Glutamatergic neuron (in vitro differentiated cells): ENCODE data around the gene RUBCNL. TPM values are rescaled to one million over a fixed set of nuclear protein-coding genes. Genes with fewer than 3 reads are reported as not detected.
A peak's percentile ranks its signal among the peaks of the same experiment; 100 is the strongest.

Experiments
- DNase-seq: peaks from one replicate; pipeline ENCODE4 v3.0.0; 2022
- H3K27ac Mint-ChIP-seq: one replicate; pipeline ENCODE4 v1.8.0; 2020; ENCODE audit warnings: mild to moderate bottlenecking, mixed read lengths, inconsistent platforms; ENCODE audit not compliant: unreplicated experiment
- H3K27me3 Mint-ChIP-seq: one replicate; pipeline ENCODE4 v1.8.0; 2020; ENCODE audit warnings: mild to moderate bottlenecking, moderate library complexity, mixed read lengths, inconsistent platforms; ENCODE audit not compliant: unreplicated experiment
- H3K36me3 Mint-ChIP-seq: one replicate; pipeline ENCODE4 v1.8.0; 2020; ENCODE audit warnings: mild to moderate bottlenecking, mixed read lengths, inconsistent platforms; ENCODE audit not compliant: unreplicated experiment
- H3K4me1 Mint-ChIP-seq: one replicate; pipeline ENCODE4 v1.8.0; 2020; ENCODE audit warnings: mild to moderate bottlenecking, low read depth, mixed read lengths, inconsistent platforms; ENCODE audit not compliant: unreplicated experiment
- H3K4me3 Mint-ChIP-seq: one replicate; pipeline ENCODE4 v1.8.0; 2020; ENCODE audit warnings: mild to moderate bottlenecking, mixed read lengths, inconsistent platforms; ENCODE audit not compliant: unreplicated experiment
- H3K9me3 Mint-ChIP-seq: one replicate; pipeline ENCODE4 v1.8.0; 2020; ENCODE audit warnings: mild to moderate bottlenecking, moderate library complexity, mixed read lengths, inconsistent platforms; ENCODE audit not compliant: unreplicated experiment
- CTCF ChIP-seq: fragments of 200-600 bp; sonication (generic); IDR thresholded peaks from one replicate; pipeline ENCODE4 v1.5.0; 2021; ENCODE audit not compliant: partially characterized antibody, unreplicated experiment
- total RNA-seq: library from RNA; stranded (reverse); fragmentation: NEBNext Ultra II Directional; extraction: Animal tissue kit (Norgen Biotek cat#: 25700); gene quantifications from one replicate; pipeline ENCODE4 v1.2.1, GENCODE V29; 2021; ENCODE audit not compliant: unreplicated experiment

The RUBCNL gene
- total RNA-seq, 1 donor from 2014 or later = 1.9 TPM

DNA sequence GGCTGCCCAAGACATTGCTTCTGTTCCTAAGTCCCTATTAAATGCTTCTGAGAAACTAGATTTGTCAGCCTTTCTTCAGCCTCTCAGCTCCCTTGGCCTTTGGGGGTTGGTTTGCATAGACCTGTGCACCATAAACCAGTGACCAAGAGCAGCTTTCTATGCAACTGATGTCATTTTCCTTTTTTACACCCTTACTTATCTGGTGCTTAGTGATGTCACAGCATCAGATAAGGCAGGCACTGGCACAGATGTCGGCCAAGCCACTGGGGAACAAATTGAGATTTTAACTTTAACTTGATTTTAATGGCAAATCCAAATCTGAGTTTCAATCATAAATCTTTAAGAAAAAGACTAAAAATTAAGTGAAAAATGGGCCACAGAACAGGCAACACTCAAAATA is 59.8 kb downstream of the RUBCNL start:
- Mint-ChIP-seq H3K4me1 (peaks cover 9% of the 10 kb centered on the region), H3K4me3 (no peak overlapping the region), H3K27ac (no peak overlapping the region), H3K9me3 (no peaks in the 10 kb centered on the region), H3K27me3 (peaks cover 3% of the 10 kb centered on the region), H3K36me3 (no peaks in the 10 kb centered on the region)
- no peak for DNase-seq
- TF ChIP-seq CTCF = no peak

GRCh38 chr13:46324976-46325375 is 62.1 kb downstream of the RUBCNL start:
- no peaks in the 10 kb centered on the region for H3K27me3 Mint-ChIP-seq
- no peak for DNase-seq
- H3K4me1 Mint-ChIP-seq = peaks cover 9% of the 10 kb centered on the region
- no peak overlapping the region for H3K27ac Mint-ChIP-seq
- H3K9me3 Mint-ChIP-seq = no peaks in the 10 kb centered on the region
- no peaks in the 10 kb centered on the region for H3K36me3 Mint-ChIP-seq
- no peak for TF ChIP-seq CTCF
- no peak overlapping the region for H3K4me3 Mint-ChIP-seq

DNA sequence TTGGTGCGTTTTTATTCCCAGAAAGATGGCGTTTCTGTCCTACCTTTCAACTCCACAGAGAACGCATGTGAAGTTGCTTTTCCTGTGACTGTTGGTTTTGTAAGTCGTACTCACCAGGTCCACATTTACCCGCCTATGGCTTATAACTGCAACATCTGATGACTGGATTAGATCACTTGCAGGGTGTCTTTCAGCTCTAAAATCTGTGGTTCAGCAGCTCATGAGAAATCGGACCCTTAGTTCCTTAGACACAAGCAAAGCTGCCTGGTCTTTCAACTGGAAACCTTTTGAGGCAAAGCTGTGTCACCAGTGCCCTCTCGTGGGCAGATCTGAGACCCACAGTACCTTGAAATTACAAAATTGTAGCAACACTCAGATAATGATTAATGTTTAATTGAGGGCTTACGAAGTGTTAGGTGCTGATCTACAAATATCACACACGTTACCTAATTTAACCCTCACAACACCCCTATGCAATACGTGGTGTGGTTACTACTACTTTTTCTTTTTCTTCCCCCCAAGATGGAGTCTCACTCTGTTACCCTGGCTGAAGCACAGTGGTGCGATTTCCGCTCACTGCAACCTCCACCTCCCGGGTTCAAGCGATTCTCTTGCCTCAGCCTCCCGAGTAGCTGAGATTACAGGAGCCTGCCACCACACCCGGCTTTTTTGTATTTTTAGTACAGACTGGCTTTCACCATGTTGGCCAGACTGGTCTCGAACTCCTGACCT is 65.4 kb downstream of the RUBCNL start:
- TF ChIP-seq CTCF = peak; percentile 61
- no peaks in the 10 kb centered on the region for H3K36me3 Mint-ChIP-seq
- H3K27ac Mint-ChIP-seq = no peak overlapping the region
- no peak overlapping the region for H3K4me3 Mint-ChIP-seq
- H3K4me1 Mint-ChIP-seq = no peaks in the 10 kb centered on the region
- DNase-seq = peak; percentile 67
- H3K9me3 Mint-ChIP-seq = no peaks in the 10 kb centered on the region
- no peaks in the 10 kb centered on the region for H3K27me3 Mint-ChIP-seq

DNA sequence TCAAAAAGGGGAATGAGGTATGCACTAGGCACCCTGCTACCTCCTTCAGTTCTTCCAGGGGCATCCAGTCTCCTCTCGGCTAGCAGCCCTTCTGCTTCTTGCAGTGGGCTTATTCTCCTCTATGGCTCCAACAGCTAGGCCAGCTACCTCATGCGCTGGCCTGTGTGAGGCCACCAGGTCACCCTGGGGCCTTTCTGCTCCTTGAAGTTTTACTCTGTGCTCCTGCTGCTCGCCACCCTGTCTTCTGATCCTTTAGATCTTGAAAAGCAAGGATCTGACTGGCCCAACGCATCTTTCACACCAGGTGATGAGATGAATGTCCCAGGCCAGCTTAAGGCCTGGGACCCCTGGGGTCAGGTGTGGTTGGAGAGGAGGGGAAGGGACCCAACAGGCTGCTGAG is 66.2 kb downstream of the RUBCNL start:
- H3K9me3 Mint-ChIP-seq = no peaks in the 10 kb centered on the region
- no peak overlapping the region for H3K27ac Mint-ChIP-seq
- no peaks in the 10 kb centered on the region for H3K4me1 Mint-ChIP-seq
- H3K4me3 Mint-ChIP-seq = no peak overlapping the region
- no peaks in the 10 kb centered on the region for H3K27me3 Mint-ChIP-seq
- DNase-seq = no peak
- no peak for TF ChIP-seq CTCF
- no peaks in the 10 kb centered on the region for H3K36me3 Mint-ChIP-seq

DNA sequence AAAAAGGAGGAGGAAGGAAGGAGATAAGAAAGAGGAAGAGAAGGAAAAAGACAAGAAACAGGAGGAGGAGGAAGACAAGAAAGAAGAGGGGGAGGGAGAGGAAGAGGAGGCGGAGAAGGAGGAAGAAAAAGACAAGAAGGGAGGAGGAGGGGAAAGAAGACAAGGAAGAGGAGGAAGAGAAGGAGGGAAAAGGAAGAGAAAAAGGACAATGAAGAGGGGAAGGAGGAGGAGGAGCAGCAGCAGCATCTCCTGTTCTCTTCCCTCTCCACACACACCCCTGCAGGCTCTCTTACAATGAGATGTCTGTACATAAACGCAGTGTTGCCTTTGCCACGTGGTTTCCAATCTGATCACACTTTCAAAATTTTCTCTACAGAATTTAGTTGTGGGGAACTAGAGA is 66.6 kb downstream of the RUBCNL start:
- peaks cover 2% of the 10 kb centered on the region for H3K9me3 Mint-ChIP-seq
- no peak overlapping the region for H3K27ac Mint-ChIP-seq
- DNase-seq = no peak
- TF ChIP-seq CTCF = no peak
- peaks cover 1% of the 10 kb centered on the region for H3K27me3 Mint-ChIP-seq
- H3K4me3 Mint-ChIP-seq = no peak overlapping the region
- H3K4me1 Mint-ChIP-seq = no peaks in the 10 kb centered on the region
- peaks cover 2% of the 10 kb centered on the region for H3K36me3 Mint-ChIP-seq
